ENCODE data around the gene APBB1. TPM values are rescaled to one million over a fixed set of nuclear protein-coding genes. Genes with fewer than 3 reads are reported as not detected.

APBB1 gene
- total and polyA plus RNA-seq, 7 donors, result 5.5 to 85.0 (median 51.0) TPM

DNA sequence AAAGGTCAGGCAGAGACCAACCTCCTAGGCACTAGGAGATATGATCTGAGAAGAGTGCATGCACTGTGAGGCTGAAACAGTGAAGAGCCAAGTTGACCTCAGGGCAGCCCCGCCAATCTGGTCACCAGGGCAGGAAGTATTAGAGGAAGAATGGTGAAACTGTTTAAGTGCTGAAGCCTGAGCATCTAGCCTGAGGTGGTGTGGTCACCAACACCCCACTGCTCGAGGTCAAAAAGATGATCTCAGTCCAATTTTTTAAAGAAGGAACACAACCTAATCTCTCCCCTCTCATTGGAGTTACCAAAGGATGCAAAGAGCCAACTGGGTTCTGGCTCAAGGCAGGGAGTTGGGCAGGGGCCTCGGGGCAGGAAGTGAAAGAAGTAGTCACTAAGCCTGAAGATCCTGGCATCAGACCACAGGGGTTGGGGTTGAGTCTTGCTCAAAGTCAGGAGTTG is 4.0 kb downstream of the APBB1 start:
- no peak for TF ChIP-seq POLR2AphosphoS5 (IDR thresholded peaks at IDR 0.05)
- peaks cover 5 to 17% (median 9%) of the 10 kb centered on the region in 4 donors for H3K36me3 ChIP-seq
- no peak for DNase-seq
- H3K4me3 ChIP-seq, result no peak overlapping the region
- WGBS, 2 donors, result 68 to 79% methylated on average over 3 of the region's 3 CpGs
- intact Hi-C loops (cut with DNase I), result loop anchor here (5.0 kb wide), 1 partner anchor 57 kb away; the partner anchor contains the start of gene TRIM3
- H3K27ac ChIP-seq, result no peak overlapping the region
- no peaks in the 10 kb centered on the region for H3K27me3 ChIP-seq
- no peaks in the 10 kb centered on the region for H3K9me3 ChIP-seq
- H3K4me1 ChIP-seq, result peaks cover 0 to 37% (median 24%) of the 10 kb centered on the region in 4 donors

DNA sequence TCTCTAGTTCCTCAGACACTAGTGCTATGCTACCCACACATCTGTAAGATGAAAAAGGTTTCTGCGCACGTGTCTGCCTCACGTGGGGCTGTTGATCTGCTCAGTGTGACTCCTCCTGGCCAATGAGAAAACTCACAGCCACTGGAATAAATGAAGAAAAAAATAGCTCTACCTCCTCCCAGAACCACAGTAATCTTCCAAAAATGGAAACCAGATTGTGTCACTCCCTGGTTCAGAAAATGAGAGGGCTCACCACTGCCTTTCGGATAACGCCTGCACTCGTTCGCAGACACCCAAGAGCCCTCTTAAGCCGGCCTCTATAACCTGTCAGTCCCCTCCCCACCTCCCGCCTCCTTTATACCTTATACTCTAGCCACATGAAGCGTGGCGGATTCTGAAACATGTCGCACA is 5.1 kb downstream of the APBB1 start:
- TF ChIP-seq, protein P1, sequence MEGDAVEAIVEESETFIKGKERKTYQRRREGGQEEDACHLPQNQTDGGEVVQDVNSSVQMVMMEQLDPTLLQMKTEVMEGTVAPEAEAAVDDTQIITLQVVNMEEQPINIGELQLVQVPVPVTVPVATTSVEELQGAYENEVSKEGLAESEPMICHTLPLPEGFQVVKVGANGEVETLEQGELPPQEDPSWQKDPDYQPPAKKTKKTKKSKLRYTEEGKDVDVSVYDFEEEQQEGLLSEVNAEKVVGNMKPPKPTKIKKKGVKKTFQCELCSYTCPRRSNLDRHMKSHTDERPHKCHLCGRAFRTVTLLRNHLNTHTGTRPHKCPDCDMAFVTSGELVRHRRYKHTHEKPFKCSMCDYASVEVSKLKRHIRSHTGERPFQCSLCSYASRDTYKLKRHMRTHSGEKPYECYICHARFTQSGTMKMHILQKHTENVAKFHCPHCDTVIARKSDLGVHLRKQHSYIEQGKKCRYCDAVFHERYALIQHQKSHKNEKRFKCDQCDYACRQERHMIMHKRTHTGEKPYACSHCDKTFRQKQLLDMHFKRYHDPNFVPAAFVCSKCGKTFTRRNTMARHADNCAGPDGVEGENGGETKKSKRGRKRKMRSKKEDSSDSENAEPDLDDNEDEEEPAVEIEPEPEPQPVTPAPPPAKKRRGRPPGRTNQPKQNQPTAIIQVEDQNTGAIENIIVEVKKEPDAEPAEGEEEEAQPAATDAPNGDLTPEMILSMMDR (IDR thresholded peaks at IDR 0.05), result no peak
- TF ChIP-seq POLR2AphosphoS5 (IDR thresholded peaks at IDR 0.05) (no peak), EP300 (IDR thresholded peaks at IDR 0.05) (no peak), POLR2A (IDR thresholded peaks at IDR 0.05) (no peak)
- no peaks in the 10 kb centered on the region for H3K27me3 ChIP-seq
- no peak for DNase-seq
- intact Hi-C loops (cut with DNase I), result no loop called here
- 79 to 92% methylated on average over 12 of the region's 12 CpGs for WGBS, 2 donors
- H3K9me3 ChIP-seq, result no peaks in the 10 kb centered on the region
- peak overlapping the region in 2 of 4 donors; percentile 3 to 35 for H3K27ac ChIP-seq
- H3K4me1 ChIP-seq, result peaks cover 0 to 33% (median 20%) of the 10 kb centered on the region in 4 donors
- H3K36me3 ChIP-seq, result peaks cover 7 to 28% (median 10%) of the 10 kb centered on the region in 4 donors
- H3K4me3 ChIP-seq, result no peak overlapping the region

DNA sequence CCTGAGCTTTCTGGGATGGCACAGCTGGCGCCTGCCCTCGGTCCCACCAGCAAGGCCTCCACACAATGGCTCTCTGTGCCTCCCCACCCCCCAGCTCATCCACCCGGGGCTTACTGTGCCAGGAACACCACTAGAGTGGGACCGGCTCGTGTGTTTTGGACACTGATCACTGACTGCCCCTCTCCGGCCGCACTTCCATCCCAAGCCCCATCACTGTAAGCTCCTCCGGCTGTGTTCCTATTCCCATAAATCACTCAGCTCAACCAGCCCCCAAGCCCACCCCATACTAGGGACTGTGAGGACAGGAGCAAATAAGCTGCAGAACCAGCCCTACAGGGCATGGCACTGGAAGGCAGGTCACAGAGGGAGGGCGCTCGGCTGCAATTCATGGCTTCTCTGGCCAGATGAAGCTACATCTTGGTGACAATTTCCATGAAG is 7.3 kb downstream of the APBB1 start:
- Histone ChIP-seq H3K27ac (no peak overlapping the region), H3K36me3 (peaks cover 7 to 37% (median 10%) of the 10 kb centered on the region in 4 donors), H3K9me3 (no peaks in the 10 kb centered on the region), H3K4me3 (no peak overlapping the region), H3K4me1 (peaks cover 0 to 21% (median 12%) of the 10 kb centered on the region in 4 donors), H3K27me3 (no peaks in the 10 kb centered on the region)
- DNase-seq, result no peak
- intact Hi-C loops (cut with DNase I), result no loop called here
- WGBS, 2 donors, result 93 to 95% methylated on average over 10 of the region's 10 CpGs
- no peak for TF ChIP-seq POLR2A (IDR thresholded peaks at IDR 0.05)
- TF ChIP-seq POLR2AphosphoS5 (IDR thresholded peaks at IDR 0.05), result no peak
- no peak for TF ChIP-seq EP300 (IDR thresholded peaks at IDR 0.05)
- TF ChIP-seq, protein P1 (IDR thresholded peaks at IDR 0.05), result no peak

DNA sequence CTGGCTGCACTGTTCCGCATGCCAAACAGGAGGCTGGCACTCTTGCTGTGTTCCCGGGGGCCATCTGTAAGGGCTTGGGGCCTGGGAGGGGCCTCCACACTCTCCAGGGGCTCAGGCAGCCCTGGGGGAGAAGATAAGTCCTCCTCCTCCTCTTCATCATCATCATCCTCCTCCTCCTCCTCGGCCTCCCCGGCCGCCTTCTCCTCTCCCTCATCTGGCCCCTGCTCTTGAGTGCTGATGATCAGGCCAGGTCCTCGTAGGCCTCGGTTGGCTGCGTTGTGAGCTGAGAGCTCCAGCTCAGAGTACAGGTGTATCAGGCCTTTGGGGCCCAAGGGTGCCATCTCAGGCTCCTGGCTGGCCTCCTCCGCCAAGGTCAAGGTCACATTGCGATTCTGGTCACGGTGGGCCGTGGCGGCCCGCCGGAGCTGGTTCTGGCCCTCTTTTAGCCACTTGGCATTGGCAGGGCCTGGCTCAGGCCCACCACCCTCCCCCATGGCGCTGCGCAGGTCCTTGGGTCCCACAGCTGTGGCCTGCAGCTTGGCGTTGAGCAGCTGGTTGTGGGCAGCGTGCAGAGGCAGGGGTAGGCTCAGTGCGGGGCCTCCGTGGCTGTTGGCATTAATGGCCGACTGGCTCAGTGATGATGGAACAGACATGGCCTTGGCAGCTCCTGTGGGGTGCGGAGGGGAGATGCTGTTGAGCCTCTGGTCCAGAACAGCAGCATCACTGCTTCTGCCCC is 8.0 kb downstream of the APBB1 start:
- no peak for DNase-seq
- peaks cover 7 to 37% (median 10%) of the 10 kb centered on the region in 4 donors for H3K36me3 ChIP-seq
- H3K9me3 ChIP-seq, result no peaks in the 10 kb centered on the region
- TF ChIP-seq POLR2AphosphoS5 (IDR thresholded peaks at IDR 0.05), result no peak
- TF ChIP-seq, protein P1 (IDR thresholded peaks at IDR 0.05), result no peak
- no peak for TF ChIP-seq POLR2A (IDR thresholded peaks at IDR 0.05)
- no peak for TF ChIP-seq EP300 (IDR thresholded peaks at IDR 0.05)
- H3K4me3 ChIP-seq, result no peak overlapping the region
- no peak overlapping the region for H3K27ac ChIP-seq
- no peaks in the 10 kb centered on the region for H3K27me3 ChIP-seq
- intact Hi-C loops (cut with DNase I), result no loop called here
- WGBS, 2 donors, result 95% methylated on average over 23 of the region's 23 CpGs
- H3K4me1 ChIP-seq, result peaks cover 0 to 21% (median 12%) of the 10 kb centered on the region in 4 donors

DNA sequence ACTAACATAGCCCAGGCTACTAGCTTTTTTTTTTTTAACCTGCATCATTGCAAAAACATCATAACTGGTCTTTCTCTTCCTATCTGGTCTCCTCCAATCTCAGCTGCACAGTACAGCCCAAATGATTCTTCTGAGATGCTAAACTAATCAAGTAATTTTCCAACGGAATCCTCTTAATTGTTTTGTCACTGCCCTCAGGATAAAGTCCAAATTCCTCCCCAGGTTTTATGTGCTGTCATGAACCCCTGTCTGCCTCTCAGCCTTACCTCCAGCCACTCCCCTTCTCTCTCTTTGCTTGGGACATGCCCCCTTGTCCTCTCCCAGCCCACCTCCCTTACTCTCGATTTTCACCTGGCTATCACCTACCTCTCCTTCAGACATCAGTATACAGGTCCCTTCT is 12.5 kb downstream of the APBB1 start:
- Histone ChIP-seq H3K4me1 (peaks cover 0 to 16% (median 13%) of the 10 kb centered on the region in 4 donors), H3K27ac (no peak overlapping the region), H3K9me3 (no peaks in the 10 kb centered on the region), H3K27me3 (no peaks in the 10 kb centered on the region), H3K36me3 (peaks cover 12 to 60% (median 18%) of the 10 kb centered on the region in 4 donors), H3K4me3 (no peak overlapping the region)
- no peak for DNase-seq
- intact Hi-C loops (cut with DNase I), result no loop called here
- 15 to 52% methylated on average over 2 of the region's 2 CpGs for WGBS, 2 donors
- TF ChIP-seq, protein P1 (IDR thresholded peaks at IDR 0.05), result no peak
- TF ChIP-seq POLR2AphosphoS5 (IDR thresholded peaks at IDR 0.05), result no peak
- TF ChIP-seq EP300 (IDR thresholded peaks at IDR 0.05), result no peak
- TF ChIP-seq POLR2A (IDR thresholded peaks at IDR 0.05), result no peak

Data from sigmoid colon (tissue), 7 donors.